Stimulated activated CD8-positive, alpha-beta memory T cell treated with anti-CD3 and anti-CD28 coated beads, Interleukin-4, amount 100 ng/mL, for 48 hours (primary cell): ENCODE results near the gene WNT7A.

ENCODE experiments used
- DNase-seq: peaks from one replicate; pipeline ENCODE4 v3.0.0-alpha.2; 2020

Gene WNT7A

DNA sequence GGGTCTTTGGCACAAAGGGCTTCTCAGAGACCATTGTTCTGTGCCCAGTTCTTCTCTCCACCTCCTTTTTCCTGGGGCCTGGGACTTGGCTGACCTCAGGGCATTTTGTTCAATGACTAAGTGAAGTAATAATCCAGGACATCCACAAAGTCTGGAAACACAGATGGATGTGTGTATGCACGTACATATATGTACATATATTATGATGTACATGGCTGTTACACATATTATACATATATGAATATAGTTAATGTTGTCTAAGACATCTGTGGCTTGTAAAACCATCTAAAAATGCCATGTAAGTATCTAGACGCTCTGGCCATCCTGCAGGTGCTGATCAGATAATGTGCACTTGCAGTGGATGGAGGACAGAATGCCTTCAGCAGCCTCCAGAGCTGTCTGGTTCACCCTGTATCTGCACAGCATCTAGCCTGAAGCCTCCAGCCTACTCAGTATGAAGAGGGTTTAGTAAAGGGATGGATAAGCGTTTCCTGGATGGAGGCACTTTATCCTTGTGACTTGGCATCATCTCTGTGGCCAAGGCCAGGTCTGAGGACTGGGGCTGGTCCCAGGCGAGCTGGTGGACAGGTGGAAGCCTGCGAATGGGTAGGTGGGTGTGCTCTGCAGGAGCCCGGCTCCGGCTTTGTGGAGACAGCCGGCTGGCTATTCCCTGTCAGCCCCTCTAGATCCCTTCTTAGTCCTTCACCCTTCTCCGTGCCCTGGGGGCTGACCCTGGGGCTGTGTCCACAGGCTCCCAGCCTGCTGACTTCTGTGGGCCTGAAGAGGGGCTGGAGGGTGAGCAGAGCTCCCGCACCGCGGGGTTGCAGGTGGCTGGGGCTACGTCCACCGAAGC, 88.4 kb downstream of the WNT7A start:
- DNase-seq, result no peak

DNA sequence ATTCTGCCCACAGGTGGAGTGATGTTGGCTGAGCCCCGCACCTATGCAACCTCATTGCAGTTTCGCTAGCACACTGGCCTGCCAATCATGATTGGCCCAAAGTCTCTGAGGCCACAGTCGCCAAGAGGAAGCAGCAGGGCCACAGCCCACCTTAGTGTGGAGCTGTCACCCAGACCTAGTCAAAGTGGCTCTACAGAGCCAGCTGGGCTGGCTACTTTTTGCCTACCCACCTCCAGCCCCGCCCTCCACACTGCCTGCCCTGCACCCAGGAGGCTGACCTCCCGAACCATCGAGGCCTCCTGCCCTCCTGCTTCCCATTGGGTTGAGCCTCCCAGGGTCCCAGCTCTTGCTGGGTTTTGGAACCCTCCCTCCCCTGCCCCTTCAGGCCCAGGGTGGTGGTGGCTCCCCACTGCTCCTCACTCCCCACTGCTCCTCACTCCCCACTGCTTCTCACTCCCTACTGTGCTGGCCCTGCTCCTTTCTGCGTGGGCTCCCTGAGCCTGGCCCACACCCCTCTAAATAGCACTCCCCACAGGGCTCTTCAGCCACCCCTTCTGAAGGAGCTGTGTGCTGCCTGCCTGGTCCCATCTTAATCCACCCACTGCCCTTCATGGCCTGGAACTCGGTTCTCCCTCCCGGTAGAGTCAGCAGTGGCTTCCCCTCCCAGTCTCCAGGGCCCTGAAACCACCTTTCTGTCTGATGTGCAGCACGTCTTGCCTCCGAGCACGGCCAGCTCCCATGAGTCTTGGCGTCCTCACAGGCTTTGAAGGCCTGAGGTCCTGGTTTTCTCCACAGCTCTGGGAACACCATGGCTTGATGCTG, 89.3 kb downstream of the WNT7A start:
- DNase-seq, result no peak

DNA sequence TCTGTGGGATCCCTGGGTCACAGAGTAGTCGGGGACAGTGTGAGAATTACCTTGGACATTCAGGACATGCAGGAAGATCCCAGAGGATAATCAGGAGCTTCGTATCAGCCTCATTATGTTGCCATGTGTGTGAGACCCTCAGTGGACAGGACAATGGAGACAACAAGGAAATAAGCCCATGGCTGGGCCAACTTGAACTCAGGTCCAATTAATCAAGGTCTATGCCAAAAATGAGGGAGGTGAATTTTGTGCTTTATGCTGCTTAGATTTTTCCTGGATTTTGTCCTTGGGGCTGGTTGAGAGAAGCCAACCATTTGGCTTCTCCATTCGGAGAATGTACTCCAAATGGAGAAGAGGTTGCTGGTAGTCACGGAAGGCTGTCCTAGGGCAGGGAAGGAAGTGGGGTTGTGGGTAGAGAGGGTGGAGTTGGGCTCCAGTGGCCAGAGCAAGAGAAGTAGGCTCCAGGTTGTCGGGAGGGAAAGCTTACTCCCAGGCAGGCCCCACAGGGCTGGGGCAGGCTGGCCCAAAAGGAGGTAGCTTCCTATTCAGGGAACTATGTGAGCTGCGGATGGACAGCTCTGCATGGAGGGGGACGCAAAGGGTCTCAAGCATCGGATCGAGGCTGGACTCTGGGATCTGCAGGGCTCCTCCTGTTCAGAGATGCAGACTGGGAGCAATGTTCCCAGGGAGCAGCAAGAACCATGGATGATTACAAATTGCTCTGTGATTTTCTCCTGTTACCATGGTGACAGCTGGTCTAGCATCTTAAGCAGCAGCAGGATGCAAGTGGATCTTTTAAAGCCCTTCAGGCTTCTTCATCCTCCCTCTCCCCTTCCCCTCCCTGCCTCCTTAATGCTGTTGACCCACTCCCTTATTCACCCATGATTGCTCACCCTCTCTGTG, 91.1 kb downstream of the WNT7A start:
- DNase-seq, result no peak

DNA sequence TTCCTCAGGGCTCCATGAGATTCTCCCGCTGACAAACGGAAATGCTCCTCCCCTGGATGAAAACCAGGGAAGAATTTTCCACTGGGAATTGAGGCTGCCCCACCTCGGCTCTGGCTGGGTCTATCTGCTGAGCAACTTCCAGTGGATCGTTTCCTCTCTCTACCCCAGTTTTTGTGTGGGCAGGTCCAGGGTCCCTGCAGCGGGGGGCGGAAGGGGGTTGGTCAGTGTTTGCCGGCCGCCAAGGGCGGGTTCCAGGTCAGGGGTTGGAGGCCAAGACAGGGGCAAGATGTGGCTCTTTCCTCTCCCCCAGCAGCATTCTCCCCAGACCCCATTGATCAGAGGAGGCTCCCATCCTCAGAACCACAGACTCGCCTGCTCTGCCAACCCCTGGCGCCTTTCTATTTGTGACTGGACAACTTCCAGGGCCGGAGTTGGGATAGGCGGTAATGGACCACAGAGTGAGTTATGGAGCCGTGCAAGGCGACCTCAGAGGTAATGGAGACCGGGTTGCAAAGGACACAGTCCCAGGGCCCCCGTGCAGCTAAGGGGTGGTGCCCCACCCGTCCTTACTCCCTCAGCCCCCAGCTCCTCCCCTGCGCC, 92.2 kb downstream of the WNT7A start:
- no peak for DNase-seq

- no peak for DNase-seq
These were observed 93.1 kb downstream of the WNT7A start for GRCh38 chr3:13786811-13787210.

GRCh38 chr3:13785853-13786436, 93.9 kb downstream of the WNT7A start:
- no peak for DNase-seq

GRCh38 chr3:13785351-13785750, 94.5 kb downstream of the WNT7A start:
- DNase-seq, result no peak

DNA sequence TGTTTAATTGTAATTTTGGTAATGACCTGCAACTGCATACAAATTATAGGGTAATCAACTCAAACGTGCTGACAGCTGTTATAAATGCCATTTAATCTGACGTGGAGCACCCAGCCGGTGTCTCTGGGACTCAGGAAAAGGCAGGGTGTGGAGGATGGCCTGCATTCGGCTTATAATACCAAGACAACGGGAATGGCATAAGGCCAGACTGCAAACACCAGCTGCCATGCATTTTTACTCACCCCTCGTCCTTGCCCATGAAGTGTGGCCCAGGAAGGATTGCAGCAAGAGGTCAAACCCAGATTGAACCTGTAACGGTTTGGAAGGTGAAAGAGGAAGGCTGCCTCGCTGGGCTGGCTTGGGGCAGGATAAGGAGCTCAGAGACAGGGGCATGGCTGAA, 96.4 kb downstream of the WNT7A start:
- no peak for DNase-seq

DNA sequence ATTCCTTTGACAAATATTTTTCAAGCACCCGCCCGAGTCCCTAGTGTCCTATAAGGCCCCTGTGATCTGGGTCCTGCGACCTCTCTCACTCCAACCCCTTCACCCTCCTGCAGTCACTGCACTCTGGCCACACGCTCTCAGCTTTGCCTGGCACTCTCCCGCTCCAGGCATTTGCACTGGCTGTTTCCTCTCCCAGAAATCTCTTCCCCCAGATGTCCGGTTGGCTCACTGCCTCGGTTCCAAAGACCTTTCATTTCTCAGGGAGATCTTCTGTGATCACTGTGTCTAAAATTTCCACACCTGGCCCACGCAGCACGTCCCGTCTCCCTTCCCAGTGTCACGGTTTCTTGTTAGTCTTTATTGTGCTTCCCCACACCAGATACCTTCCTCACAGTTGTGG, 97.4 kb downstream of the WNT7A start:
- DNase-seq, result no peak

GRCh38 chr3:13781417-13781816, 98.5 kb downstream of the WNT7A start:
- no peak for DNase-seq

DNA sequence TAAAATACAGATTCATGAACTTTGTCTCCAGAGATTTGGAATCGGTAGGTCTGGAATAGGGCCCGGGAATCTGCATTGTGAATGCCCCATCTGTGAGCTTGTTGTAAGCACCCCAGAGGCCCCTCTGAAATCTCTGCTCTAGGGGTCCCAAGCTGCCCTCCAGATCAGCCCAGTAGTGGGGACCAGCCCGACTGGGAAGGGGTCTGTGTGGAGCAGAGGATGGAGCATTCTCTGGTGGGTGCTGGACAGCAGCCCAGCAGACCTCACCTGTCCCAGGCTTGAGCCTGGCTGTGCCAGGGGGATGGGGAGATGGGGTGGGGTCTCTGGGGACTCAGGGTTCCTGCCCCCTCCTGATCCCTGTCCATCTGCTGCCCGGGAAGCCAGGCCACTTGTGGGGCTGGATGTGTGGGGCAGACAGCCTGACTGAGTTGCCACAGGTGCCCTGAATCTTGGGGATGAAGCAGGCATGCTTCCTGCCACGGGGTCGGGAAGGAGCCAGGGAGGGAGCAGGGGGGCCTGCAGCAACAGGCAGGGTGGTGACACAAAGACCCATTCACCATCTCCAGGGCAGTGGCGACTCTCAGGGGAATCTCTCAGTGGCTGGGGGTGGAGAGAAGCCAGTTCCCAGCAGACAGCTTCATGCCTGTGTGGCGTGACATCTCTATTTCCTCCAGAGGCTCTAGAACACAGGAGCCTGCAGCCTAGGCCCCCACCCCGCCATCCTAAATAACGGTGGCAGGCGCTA, 99.3 kb downstream of the WNT7A start:
- DNase-seq, result no peak

GRCh38 chr3:13776253-13777050, 103.4 kb downstream of the WNT7A start:
- no peak for DNase-seq

DNA sequence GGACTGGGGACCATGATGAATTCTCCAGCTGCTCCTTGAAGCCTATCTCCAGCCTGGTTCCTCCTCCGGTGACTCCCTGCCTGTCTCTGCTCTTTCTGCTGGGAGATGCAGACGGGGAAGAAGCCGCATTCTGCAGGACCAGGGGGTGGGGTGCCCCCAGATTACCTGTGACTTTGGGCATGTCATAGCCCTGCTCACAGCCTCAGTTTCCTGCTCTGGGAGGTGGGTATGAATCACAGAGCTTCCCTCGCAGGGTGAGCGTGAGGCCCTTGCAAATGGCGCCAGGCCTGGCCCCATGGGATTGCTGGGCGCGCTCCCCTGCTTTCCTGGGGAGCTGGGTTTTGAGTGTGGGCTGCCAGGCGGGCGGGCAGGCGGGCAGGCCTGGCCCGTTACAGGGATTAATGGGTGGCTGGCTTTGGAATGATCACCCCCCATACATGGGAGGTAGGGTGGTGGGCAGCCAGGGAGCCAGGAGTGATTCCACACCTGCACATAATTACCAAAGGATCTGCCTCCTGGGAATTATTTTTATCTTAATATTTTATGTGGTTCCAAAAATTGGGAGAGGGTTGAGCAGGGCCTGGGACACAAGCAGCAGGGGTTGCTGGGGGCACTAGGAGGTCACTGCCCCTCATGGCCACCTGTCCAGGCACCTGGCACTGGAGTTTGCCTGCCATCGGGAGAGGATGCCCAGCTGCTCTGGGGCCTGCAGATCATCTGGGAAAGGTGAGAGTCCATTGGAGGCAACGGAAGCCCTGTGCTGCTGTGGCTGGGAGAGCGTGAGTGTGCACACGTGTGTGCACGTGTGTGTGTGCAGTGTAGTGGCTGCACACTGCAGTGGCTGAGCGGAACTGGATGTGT, 106.8 kb downstream of the WNT7A start:
- DNase-seq, result no peak

GRCh38 chr3:13772321-13772745, 107.5 kb downstream of the WNT7A start:
- no peak for DNase-seq

DNA sequence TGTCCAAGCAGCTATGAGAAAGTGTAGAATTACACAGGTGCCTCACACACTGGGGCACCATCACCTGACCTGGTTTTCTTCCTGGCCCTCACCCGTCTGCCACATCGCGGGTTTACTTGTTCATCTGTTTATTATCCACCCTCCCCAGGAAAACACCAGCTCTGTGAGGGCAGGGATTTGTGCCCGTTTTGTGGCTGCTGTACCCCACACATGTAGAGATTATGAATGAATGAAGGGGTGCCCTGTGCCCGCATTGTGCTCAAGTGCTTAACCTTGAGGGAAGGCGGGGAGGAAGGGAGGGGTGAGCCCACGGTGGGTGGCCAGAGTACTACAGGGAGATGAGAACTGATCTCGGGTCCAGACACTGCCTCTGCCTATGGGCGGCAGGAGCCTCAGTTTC, 108.4 kb downstream of the WNT7A start:
- DNase-seq, result no peak

DNA sequence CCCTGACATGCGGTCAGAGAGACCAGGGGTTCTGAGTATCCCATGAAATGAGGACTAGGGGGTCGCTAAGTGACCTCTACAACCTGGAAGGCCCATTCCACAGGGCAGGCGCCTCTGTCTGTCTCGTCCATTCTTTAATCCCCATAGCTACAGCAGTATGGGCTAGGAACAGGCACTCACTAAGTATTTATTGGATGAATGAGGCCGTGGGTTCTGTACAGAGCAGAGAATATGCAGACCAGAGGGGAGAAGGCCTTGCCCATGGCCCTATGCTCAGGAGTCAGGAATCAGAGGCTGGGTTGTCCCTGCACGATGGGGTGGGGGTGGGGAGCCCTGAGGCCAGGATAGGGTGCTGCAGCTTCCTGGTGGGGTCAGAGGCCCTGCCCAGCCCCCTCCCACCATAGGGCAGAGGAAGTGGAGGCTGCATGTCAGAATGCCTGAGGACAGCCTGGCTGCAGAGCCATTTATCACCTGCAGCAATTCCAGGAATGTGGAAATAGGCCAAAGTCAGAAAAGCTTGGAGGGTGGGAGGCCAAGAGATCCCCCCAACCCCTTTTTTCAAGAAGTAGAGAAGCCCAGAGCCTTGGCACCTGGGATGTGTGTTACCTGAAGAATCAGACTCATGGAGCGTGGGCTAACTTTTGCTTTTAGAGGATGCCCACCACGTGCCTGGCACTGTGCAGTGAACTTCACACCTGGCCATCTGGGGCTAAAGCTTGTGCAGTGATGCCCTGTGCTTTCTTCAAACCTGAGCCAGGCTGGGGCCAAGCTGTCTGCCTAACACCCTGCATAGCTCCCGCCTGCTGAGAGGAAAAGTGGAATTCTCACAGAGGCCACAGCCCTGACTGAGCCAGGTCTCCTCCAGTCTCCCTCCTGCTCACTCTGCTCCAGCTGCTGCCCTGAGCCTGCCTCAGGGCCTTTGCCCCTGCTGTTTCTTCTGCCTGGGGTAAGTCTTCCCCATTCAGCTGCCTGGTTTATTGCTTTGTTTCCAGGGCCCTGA, 109.4 kb downstream of the WNT7A start:
- no peak for DNase-seq

DNA sequence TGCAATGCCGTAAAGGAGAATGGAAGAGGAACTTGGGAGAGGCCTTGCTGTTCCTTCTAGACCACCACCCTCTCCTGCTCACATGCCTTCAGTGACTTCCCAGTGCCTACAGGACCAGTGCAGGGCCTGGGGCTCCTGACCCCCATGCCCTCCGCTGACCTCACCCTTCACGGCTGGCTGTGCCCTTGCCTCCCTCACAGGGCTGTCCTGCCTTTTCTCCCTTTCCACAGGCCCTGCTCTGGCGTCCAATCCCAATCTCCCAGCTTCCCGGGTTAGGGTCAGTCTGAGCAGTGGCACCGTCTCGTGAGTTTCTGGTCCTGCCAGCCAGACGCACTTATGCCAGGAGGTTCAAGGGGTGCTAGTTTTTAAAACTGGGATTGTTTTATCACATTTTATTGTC, 110.4 kb downstream of the WNT7A start:
- no peak for DNase-seq

DNA sequence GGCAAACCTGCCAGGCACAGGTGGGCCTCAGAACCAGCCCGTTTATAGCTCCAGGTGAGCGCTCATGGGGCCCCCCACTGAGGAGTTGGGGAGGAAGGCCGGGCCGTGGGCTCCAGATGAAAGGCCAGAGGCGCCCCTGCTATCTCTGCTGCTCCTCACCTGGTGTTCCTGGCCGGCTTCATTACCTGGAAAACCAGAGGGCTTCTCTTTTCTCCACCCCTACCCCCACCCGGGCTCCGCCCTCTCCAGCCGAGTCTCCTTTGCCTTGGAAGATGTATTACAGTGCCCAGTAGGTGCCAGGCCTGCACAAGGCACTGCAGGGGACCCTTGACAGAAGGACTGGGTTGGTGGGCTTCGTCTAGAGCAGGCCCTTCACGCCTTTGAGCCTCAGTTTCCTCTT, 111.4 kb downstream of the WNT7A start:
- DNase-seq, result no peak
